Stimulated activated naive CD4-positive, alpha-beta T cell (primary cell): ENCODE measurements around the gene SLC39A11.
"Not testable (repeated sequence)": the region's sequence is repeated elsewhere in the genome, so short reads cannot be mapped to it uniquely, and the experiment has no call there.

Source experiments
- DNase-seq, 6 experiments: peaks; one replicate each; lab custom pipeline; 2025; lab: John Stamatoyannopoulos, UW

The SLC39A11 gene

DNA sequence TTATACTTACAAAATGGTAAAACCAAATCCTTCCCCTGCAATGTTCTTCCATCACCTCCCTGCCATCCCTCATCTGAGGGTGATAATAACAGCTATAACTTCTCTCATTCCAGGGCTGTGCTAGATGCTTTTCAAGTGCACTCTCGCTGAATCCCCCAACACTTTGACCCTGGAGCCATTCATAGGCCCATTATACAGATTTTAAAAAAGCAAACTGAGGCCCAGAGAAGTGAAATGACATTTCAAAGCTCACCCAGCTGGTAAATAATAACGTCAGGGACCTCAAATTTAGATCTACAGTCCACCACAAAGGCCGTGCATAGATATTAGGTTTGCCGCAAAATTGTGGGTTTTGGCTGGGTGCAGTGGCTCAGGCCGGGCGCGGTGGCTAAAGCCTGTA is 378.8 kb downstream of the SLC39A11 start:
- no peak for DNase-seq

DNA sequence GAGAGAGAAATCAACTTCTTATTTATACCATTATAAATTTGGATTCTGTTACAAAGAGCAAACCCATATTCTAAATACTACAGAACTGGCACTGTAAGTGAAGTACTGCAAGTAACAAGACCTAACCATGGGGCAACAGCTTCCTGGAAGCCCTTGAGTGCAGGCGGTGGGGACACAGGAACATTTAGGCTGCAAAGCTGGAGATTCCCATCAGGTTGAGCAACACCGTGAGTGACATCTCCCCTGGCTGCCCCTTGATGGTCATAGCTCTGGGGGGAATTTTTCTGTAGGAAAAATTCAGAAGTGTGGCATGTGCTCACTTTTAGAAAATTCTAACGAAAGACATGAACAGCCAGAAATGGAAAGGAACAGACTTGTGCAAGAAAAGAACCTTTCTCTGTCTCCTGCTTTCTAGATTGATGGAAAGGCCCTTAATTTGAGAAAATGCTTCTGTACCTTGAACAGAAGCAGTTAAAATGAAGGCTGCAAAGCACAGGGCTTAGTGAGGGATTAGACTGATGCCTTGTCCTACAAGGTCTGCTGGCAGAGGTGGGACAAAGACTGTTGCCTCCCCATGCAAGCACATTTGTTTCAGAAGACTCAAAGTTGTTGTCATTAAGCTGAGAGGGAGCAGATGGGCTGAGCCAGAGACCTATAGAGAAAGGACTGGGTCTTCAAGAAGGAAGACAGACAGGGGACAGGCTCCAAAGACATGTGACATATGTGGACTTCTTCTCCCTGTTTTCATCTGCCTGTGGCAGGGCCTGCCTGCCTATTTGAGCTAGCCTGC is 380.8 kb downstream of the SLC39A11 start:
- DNase-seq = no peak

- DNase-seq = no peak
Measured at GRCh38 chr17:72710834-72711233, 381.7 kb downstream of the SLC39A11 start.

DNA sequence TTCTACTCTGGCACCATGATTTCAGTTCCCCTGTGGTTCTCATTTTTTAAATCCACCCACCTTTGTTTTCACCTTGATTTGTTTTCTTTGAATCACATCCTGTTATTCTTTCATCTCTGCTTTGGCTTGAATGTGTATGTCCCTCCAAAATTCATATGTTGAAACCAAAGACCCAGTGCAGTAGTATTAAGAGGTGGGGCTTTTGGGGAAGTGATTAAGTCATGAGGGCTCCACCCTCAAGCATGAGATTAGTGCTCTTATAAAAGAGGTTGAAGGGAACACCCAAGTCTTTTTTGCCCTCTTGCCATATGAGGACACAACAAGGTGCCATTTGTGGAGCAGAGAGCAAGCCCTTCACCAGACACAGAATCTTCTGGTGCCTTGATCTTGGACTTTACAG is 382.3 kb downstream of the SLC39A11 start:
- no peak for DNase-seq

DNA sequence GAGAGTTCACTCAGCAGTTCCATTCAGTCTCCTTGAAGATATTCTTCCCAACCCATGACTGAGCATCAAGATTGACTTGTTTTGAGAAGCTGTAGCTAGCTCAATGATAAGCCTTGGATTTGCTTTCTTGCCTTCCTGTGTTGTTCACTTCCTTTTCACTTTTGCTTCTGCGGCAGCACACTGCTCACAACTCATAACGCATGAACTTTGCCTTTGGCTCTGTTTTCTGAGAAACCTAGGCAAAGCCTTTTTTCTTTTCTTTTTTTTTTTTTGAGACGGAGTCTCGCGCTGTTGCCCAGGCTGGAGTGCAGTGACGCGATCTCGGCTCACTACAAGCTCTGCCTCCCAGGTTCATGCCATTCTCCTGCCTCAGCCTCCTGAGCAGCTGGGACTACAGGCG is 383.8 kb downstream of the SLC39A11 start:
- not testable (repeated sequence) for DNase-seq

DNA sequence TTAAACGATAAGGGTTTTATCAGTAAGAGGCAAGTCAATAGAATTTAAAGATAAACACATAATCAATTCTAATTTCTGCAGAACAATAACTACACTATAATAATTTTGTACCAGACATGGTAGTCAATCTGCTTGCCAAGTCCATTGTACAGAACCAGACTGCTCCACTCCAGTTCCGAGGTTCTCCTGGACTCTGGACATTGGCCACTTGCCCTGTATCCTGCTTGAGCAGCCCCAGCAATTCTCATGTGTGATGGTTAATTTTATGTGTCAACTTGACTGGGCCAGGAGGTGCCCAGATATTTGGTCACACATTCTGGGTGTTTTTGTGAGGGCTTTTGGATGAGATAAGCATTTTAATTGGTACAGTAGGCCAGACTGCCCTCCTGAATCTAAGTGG is 384.6 kb downstream of the SLC39A11 start:
- DNase-seq = no peak

- DNase-seq = no peak
Measured at GRCh38 chr17:72706396-72706981, 386.0 kb downstream of the SLC39A11 start.

DNA sequence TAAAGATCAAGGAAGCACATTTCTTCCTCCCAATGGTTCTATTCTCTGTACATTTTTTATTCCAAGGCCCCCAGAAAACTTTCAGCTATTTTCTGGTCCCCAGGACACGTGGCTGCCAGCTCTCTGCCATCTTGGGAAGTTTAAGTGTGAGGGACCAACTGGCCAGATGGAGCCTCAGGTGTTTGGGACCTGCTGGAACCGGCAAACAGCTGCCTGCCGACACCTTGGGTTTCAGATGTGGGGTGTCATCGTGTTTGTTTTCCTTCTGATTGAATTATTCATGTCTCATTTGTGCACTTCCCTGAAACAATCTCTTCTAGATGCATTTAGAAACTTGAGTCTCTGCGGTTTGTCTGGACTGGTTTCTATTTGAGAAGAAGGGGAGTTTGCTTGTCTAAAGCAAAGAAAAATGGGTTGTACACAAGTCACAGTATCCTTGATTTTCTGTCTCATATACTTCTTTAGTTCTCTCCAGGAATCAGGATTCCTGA is 386.5 kb downstream of the SLC39A11 start:
- DNase-seq = no peak

- no peak for DNase-seq
Measured at GRCh38 chr17:72702998-72703397, 389.5 kb downstream of the SLC39A11 start.

GRCh38 chr17:72702136-72702735 is 390.3 kb downstream of the SLC39A11 start:
- DNase-seq = no peak

GRCh38 chr17:72700226-72700625 is 392.3 kb downstream of the SLC39A11 start:
- no peak for DNase-seq

DNA sequence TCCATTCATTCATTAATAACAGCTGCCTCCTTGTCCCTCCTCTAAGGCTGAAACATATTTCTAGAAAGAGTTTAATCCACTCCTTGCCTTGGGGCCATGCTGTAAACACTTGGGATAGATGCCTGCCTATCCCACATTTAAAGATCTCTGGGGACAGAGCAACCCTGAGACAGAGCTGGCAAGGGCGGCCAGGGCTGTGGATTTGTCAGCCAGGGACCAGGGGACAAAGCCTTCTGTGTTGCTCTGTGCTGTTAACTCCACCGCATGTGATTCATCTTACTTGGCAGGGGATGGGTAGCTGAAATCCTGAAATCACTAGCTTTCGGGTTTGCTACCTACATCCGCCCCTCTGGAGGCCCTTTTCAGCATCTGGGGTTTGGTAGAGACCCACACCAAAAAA is 392.9 kb downstream of the SLC39A11 start:
- DNase-seq = no peak

GRCh38 chr17:72697602-72698146 is 394.8 kb downstream of the SLC39A11 start:
- no peak for DNase-seq

DNA sequence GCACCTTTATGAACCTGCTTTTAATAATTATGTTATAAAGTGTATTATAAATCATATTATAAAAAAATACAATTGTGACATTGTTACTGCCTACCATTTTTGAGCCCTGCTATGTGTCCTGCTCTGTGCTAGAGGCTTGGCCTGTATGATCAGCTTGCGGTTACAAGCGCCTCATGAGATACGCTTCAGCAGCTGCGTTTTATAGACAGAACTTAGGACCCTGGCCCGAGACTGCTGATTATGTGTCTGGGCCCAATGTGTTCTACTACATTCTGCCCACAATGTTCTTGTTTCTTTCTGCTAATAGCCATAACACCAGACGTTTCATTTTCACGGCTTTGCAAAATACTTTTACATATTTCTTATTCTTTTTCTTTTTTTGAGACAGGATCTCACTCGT is 395.8 kb downstream of the SLC39A11 start:
- DNase-seq = no peak

GRCh38 chr17:72696156-72696555 is 396.3 kb downstream of the SLC39A11 start:
- DNase-seq = no peak

GRCh38 chr17:72693956-72694355 is 398.5 kb downstream of the SLC39A11 start:
- no peak for DNase-seq

DNA sequence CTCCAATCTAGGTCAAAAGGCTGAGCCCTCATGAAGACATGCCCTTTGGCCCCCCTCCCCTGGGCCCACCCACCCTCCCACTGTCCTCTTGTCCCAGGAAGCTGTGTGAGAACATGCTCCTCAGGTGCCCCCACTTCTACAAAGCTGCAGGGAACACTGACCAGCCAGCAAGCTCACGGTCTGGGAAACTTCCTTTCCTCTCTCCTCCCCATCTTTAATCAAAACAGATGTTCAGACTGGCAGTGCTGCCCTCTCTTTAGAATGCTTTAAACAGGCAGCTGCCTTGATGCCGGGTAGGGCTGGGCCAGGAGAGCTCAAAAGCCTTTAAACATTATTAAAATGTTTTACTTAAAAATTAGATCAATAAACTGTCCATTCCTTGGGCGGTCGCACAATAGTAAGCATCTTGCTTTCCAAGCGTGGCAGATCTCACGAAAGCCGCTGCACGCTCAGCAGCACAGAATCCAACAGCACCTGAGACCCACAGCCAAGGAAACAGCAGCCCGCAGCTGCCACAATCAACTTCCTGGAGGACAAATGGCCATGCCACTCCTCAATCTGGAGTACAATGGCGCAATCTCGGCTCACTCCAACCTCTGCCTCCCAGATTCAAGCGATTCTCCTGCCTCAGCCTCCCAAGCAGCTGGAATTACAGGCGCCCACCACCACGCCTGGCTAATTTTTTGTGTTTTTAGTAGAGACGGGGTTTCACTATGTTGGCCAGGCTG is 399.2 kb downstream of the SLC39A11 start:
- DNase-seq = no peak

GRCh38 chr17:72692676-72693075 is 399.8 kb downstream of the SLC39A11 start:
- no peak for DNase-seq

GRCh38 chr17:72691586-72691985 is 400.9 kb downstream of the SLC39A11 start:
- DNase-seq = no peak

GRCh38 chr17:72691017-72691416 is 401.5 kb downstream of the SLC39A11 start:
- DNase-seq = no peak

DNA sequence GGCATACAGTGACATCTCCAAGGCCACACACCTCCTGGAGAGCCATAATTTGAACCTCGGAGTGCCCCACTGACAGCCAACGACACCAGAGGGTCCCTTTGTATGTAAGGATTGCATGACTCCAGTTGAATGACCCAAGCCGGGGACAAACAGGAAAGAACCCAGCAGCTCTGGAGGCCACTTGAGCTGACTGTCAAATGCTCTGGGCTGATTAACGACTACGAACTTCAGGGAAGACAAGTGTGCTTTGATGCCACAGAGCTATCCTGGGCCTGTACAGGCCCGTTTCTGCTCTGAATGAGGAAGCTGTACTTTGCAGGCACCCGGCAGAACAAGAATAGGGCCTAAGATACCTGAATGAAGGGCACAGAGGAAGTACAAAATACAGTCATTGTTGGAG is 404.6 kb downstream of the SLC39A11 start:
- no peak for DNase-seq

- no peak for DNase-seq
Measured at GRCh38 chr17:72684405-72685020, 408.0 kb downstream of the SLC39A11 start.
